B cell (primary cell): ENCODE results near the gene KLHL15. TPM values are rescaled to one million over a fixed set of nuclear protein-coding genes. Genes with fewer than 3 reads are reported as not detected.

Experiments
- ATAC-seq: fragments of 200-7000 bp; cut with Tn5 transposase; one replicate; pipeline ENCODE4 v1.10.0; 2021; ENCODE audit warnings: low read depth, mild to moderate bottlenecking, moderate number of reproducible peaks, moderate library complexity
- CTCF ChIA-PET: fragments of 350-600 bp; sonication (Branson Sonifier 250); formaldehyde crosslinking; loops from one replicate; lab custom pipeline; 2021; ENCODE audit warnings: antibody characterized with exemption, inconsistent platforms; lab: Charles Lee
- POLR2A ChIA-PET: fragments of 350-600 bp; sonication (Branson Sonifier 250); formaldehyde crosslinking; loops from one replicate; lab custom pipeline; 2021; ENCODE audit warnings: antibody characterized with exemption; lab: Charles Lee
- DNase-seq: peaks from one replicate; pipeline ENCODE4 v3.0.0; 2013
- H2AFZ ChIP-seq: 2 replicates; pipeline ENCODE4 v1.6.1; 2012; ENCODE audit warnings: mild to moderate bottlenecking, low read depth, low read length; ENCODE audit not compliant: insufficient read depth, poor library complexity, severe bottlenecking
- H3K27ac ChIP-seq, 2 donors: 1 replicate in 1 of 2; 2 replicates in 1 of 2; pipeline ENCODE4 v1.5.1; 2012 to 2013; ENCODE audit warnings: low read length in 2 of 2, mild to moderate bottlenecking in 2 of 2, moderate library complexity in 1 of 2
- H3K27me3 ChIP-seq, 4 experiments: fragments of 200-600 bp in 1 of 4; sonication (generic) in 1 of 4; replicated peaks in 1 of 4; 1 replicate in 2 of 4; 2 replicates in 2 of 4; pipeline versions ENCODE4 v1.6.1 to v1.7.0; 2013 to 2016; ENCODE audit warnings: low read length in 3 of 4, mild to moderate bottlenecking in 2 of 4, mixed read lengths in 1 of 4, moderate library complexity in 1 of 4; ENCODE audit not compliant: insufficient read depth in 4 of 4, control insufficient read depth in 3 of 4; ENCODE audit errors: control extremely low read depth in 1 of 4
- H3K36me3 ChIP-seq, 2 experiments: replicated peaks in 1 of 2; 1 replicate in 1 of 2; 2 replicates in 1 of 2; pipeline versions ENCODE4 v1.6.1 to v1.7.1; 2013; ENCODE audit warnings: low read length in 1 of 2; ENCODE audit not compliant: insufficient read depth in 2 of 2, control insufficient read depth in 1 of 2; ENCODE audit errors: control extremely low read depth in 1 of 2, extremely low read depth in 1 of 2
- H3K4me1 ChIP-seq, 2 donors: fragments of 200-600 bp in 1 of 2; sonication (generic) in 1 of 2; 1 replicate in 1 of 2; 2 replicates in 1 of 2; pipeline versions ENCODE4 v1.5.1 to v1.6.1; 2013 to 2017; ENCODE audit warnings: low read length in 2 of 2; ENCODE audit not compliant: control insufficient read depth in 2 of 2, insufficient read depth in 2 of 2
- H3K4me2 ChIP-seq: replicated peaks from 2 replicates; pipeline ENCODE3; 2012; ENCODE audit warnings: mild to moderate bottlenecking, low read depth, low read length; ENCODE audit not compliant: poor library complexity, severe bottlenecking
- H3K4me3 ChIP-seq, 5 experiments: fragments of 200-600 bp in 1 of 5; sonication (generic) in 1 of 5; 1 replicate in 3 of 5; 2 replicates in 2 of 5; pipeline versions ENCODE4 v1.5.1 to v1.7.0; 2011 to 2016; ENCODE audit warnings: low read length in 4 of 5, mild to moderate bottlenecking in 4 of 5, low read depth in 2 of 5, control low read depth in 1 of 5, moderate library complexity in 1 of 5; ENCODE audit not compliant: insufficient read depth in 1 of 5; ENCODE audit errors: control extremely low read depth in 1 of 5, extremely low read depth in 1 of 5
- H3K79me2 ChIP-seq: fragments of 200-600 bp; sonication (generic); one replicate; pipeline ENCODE4 v1.6.0; 2016; ENCODE audit warnings: low read length; ENCODE audit not compliant: control insufficient read depth, insufficient read depth
- H3K9ac ChIP-seq: fragments of 200-600 bp; sonication (generic); 2 replicates; pipeline ENCODE4 v1.6.1; 2017; ENCODE audit warnings: mild to moderate bottlenecking, low read length, moderate library complexity
- H3K9me3 ChIP-seq, 3 donors: one replicate each; pipeline versions ENCODE4 v1.6.1 to v1.7.1; 2013; ENCODE audit warnings: low read length in 2 of 3; ENCODE audit not compliant: control insufficient read depth in 2 of 3, insufficient read depth in 1 of 3; ENCODE audit errors: control extremely low read depth in 1 of 3
- H4K20me1 ChIP-seq: 2 replicates; pipeline ENCODE4 v1.6.0; 2012; ENCODE audit warnings: mild to moderate bottlenecking, low read length; ENCODE audit not compliant: insufficient read depth, control insufficient read depth, poor library complexity, severe bottlenecking
- H3K27ac Mint-ChIP-seq: one replicate; pipeline ENCODE4 v1.8.0; 2021; ENCODE audit warnings: mixed read lengths
- H3K27me3 Mint-ChIP-seq: one replicate; pipeline ENCODE4 v1.8.0; 2021; ENCODE audit warnings: mixed read lengths
- H3K4me1 Mint-ChIP-seq: one replicate; pipeline ENCODE4 v1.8.0; 2021; ENCODE audit warnings: mixed read lengths
- H3K4me3 Mint-ChIP-seq: one replicate; pipeline ENCODE4 v1.8.0; 2021; ENCODE audit warnings: mixed read lengths
- H3K9me3 Mint-ChIP-seq: one replicate; pipeline ENCODE4 v1.8.0; 2022; ENCODE audit warnings: mixed read lengths; ENCODE audit not compliant: insufficient read depth
- CTCF ChIP-seq: fragments of 200-600 bp; IDR thresholded peaks from one replicate; pipeline ENCODE4 v1.8.0; 2022; ENCODE audit warnings: antibody characterized with exemption, mild to moderate bottlenecking
- EZH2 ChIP-seq: IDR thresholded peaks from 2 replicates; pipeline ENCODE4 v1.6.1; 2012; ENCODE audit warnings: borderline replicate concordance, low read depth, mild to moderate bottlenecking, moderate library complexity, low read length; ENCODE audit not compliant: insufficient read depth, poor library complexity, severe bottlenecking
- WGBS: methylation state at CpG from one replicate; pipeline ENCODE4 v1.1.5; 2013; ENCODE audit warnings: missing lambda C conversion rate; ENCODE audit not compliant: insufficient coverage; 5-methylcytosine and 5-hydroxymethylcytosine counted together
- intact Hi-C: fragments of 100-400 bp; cut with micrococcal nuclease; formaldehyde crosslinking; loops from one replicate; pipeline ENCODE4 v1.10.0; 2022
- polyA plus RNA-seq: library from polyadenylated mRNA; depleted of rRNA; stranded (reverse); fragments of >200 nt; gene quantifications from 2 replicates; pipeline ENCODE4 v1.2.3, GENCODE V29; 2012
- total RNA-seq, 2 donors: library from RNA; stranded (reverse); fragments of 120-200 nt in 1 of 2; gene quantifications; 1 replicate in 1 of 2; 2 replicates in 1 of 2; pipeline versions ENCODE4 v1.2.3 to v1.2.4, GENCODE V29; 2013 to 2022

The KLHL15 gene
- total and polyA plus RNA-seq, 2 donors (not counting 1 experiment from before 2014, with no cell fraction given): 5.4 to 8.2 TPM

- intact Hi-C loops: no loop called here
- TF ChIP-seq CTCF: no peak
- TF ChIP-seq EZH2: no peak
- H4K20me1 ChIP-seq: peaks cover 5% of the 10 kb centered on the region
- DNase-seq: no peak
- ATAC-seq: no peak
- H2AFZ ChIP-seq: no peak overlapping the region
- no peak overlapping the region for H3K4me2 ChIP-seq
- H3K4me3 ChIP-seq: no peak overlapping the region
- no peak overlapping the region for H3K27ac ChIP-seq
- no peak overlapping the region for H3K27ac Mint-ChIP-seq
- H3K4me3 Mint-ChIP-seq: no peak overlapping the region
- peaks cover 40% of the 10 kb centered on the region for H3K4me1 Mint-ChIP-seq
- peaks cover 4 to 7% of the 10 kb centered on the region in 2 donors for H3K4me1 ChIP-seq
- ChIA-PET CTCF (no interaction called here), POLR2A (no interaction called here)
- H3K9me3 ChIP-seq: peaks cover 0 to 3% (median 0%) of the 10 kb centered on the region in 3 donors
- no peaks in the 10 kb centered on the region for H3K36me3 ChIP-seq
- no peak overlapping the region for H3K9ac ChIP-seq
- no CpG with 5 or more reads among the region's 4 CpGs for WGBS
- no peaks in the 10 kb centered on the region for H3K27me3 Mint-ChIP-seq
- no peaks in the 10 kb centered on the region for H3K27me3 ChIP-seq
- no peaks in the 10 kb centered on the region for H3K9me3 Mint-ChIP-seq
- H3K79me2 ChIP-seq: peaks cover 57% of the 10 kb centered on the region
These were observed 8.2 kb downstream of the KLHL15 start for GRCh38 chrX:24018809-24019208.

GRCh38 chrX:24017674-24018073, 9.3 kb downstream of the KLHL15 start:
- ChIA-PET CTCF (no interaction called here), POLR2A (no interaction called here)
- no peak for TF ChIP-seq CTCF
- no peak for TF ChIP-seq EZH2
- H3K4me3 Mint-ChIP-seq: no peak overlapping the region
- H3K9me3 ChIP-seq: peaks cover 0 to 3% (median 0%) of the 10 kb centered on the region in 3 donors
- no peak overlapping the region for H3K4me3 ChIP-seq
- no peaks in the 10 kb centered on the region for H3K36me3 ChIP-seq
- H3K4me1 Mint-ChIP-seq: peaks cover 32% of the 10 kb centered on the region
- no peak for DNase-seq
- no peaks in the 10 kb centered on the region for H3K27me3 ChIP-seq
- intact Hi-C loops: no loop called here
- H3K4me1 ChIP-seq: peaks cover 0 to 4% of the 10 kb centered on the region in 2 donors
- no peak for ATAC-seq
- no peak overlapping the region for H3K4me2 ChIP-seq
- H3K9ac ChIP-seq: no peak overlapping the region
- no peaks in the 10 kb centered on the region for H3K27me3 Mint-ChIP-seq
- H3K27ac Mint-ChIP-seq: no peak overlapping the region
- peaks cover 49% of the 10 kb centered on the region for H3K79me2 ChIP-seq
- H3K9me3 Mint-ChIP-seq: no peaks in the 10 kb centered on the region
- H4K20me1 ChIP-seq: peaks cover 5% of the 10 kb centered on the region
- WGBS: no CpG with 5 or more reads among the region's 9 CpGs
- no peak overlapping the region for H3K27ac ChIP-seq
- H2AFZ ChIP-seq: no peak overlapping the region
